ENCODE data around the gene EMILIN2. TPM values are rescaled to one million over a fixed set of nuclear protein-coding genes. Genes with fewer than 3 reads are reported as not detected.
A peak's percentile ranks its signal among the peaks of the same experiment; 100 is the strongest.

The EMILIN2 gene
- polyA plus RNA-seq, 4 donors: 12.4 to 34.8 (median 14.4) TPM

DNA sequence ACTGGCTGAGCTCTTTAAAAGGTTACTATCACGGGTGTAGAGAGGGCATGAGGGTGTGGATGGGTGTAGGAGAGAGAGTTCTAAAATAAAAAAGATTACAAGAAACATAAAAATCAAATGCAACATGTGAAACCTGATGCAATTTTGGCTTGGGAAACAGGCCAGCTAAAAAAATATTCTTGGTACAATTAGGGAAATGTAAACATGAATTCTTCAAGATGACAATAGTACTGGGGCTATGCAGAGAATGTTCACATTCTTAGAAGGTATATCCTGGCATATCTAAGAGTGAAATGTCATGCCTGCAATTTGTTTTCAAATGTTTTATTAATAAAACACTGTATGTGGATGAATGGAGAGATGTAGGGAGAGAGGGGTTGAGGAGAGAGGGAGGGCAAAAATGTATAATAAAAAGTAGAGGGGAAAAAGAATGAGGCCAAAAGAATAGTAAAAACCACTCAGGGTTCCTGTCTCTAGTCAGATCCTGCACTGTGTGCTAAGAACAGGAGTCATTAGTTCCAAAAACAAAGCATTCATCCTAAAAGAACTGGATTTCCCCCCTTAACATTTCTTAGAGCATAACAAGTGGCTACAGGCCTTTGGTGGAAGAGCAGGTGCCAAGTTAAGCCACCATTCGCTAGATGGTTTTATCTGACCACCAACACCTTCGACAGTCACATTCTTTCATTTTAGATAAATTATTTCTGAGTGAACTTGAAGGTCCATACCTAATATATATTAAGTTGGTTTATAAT is 88.8 kb downstream of the EMILIN2 start:
- DNase-seq (ENCODE audit: low read depth in 4 of 4, low spot score in 3 of 4): no peak

DNA sequence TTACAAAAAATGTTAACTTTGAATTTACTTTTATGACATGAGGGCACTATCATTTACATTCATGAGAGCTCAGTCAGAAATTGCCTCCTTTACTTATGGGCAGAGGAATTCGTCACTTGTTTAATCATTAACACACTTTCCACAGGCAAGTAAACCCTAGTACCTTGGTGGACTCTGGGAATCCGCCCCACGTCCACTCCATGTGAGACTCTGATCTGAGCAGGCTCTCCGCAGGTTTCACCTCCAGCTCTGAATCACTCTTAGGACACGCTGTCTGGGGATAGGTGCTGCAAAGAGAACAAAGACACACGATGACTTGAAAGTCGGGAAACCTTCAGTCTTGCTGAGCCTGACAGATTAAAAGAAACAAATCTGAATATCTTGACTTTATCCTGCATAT is 92.5 kb downstream of the EMILIN2 start:
- peak in 2 of 4 donors; percentile 48 to 60 for DNase-seq (ENCODE audit: low read depth in 4 of 4, low spot score in 3 of 4)

DNA sequence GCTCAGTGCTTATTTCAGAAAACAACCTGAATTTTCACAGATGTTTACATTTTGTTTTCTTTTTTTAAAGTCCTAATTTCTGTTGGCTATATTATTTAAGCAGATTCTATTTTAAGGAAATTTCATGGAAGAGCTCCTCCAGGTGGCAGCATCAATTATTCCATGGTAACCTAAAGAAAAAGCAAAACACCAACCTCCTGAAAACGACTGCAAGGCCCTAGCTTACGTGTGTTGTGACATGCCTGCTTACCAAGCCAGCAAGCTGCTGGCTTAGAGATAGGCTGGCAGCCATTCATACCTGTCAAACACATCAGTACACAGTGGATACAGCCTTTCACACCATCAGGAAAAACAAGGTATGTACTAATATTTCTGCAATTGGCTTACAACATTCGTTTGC is 101.2 kb downstream of the EMILIN2 start:
- no peak for DNase-seq (ENCODE audit: low read depth in 4 of 4, low spot score in 3 of 4)

DNA sequence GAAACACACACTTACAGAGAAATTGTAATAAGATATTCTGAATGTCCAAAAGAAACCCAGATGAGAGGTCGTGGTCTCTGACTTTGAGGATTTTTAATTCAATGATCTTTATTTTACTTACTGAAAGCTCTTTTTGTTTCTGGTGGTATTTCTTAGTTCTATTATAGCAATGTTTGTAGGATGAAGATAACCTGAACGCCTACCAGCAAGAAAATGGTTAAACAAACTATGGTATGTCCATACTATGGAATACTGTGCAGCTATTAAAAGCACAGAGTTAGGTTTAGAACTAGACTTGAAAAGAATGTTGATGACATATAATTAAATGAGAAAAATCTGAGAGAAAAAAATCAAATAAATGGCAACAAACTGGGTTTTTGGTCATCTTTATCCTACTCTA is 105.8 kb downstream of the EMILIN2 start:
- no peak for DNase-seq (ENCODE audit: low read depth in 4 of 4, low spot score in 3 of 4)

DNA sequence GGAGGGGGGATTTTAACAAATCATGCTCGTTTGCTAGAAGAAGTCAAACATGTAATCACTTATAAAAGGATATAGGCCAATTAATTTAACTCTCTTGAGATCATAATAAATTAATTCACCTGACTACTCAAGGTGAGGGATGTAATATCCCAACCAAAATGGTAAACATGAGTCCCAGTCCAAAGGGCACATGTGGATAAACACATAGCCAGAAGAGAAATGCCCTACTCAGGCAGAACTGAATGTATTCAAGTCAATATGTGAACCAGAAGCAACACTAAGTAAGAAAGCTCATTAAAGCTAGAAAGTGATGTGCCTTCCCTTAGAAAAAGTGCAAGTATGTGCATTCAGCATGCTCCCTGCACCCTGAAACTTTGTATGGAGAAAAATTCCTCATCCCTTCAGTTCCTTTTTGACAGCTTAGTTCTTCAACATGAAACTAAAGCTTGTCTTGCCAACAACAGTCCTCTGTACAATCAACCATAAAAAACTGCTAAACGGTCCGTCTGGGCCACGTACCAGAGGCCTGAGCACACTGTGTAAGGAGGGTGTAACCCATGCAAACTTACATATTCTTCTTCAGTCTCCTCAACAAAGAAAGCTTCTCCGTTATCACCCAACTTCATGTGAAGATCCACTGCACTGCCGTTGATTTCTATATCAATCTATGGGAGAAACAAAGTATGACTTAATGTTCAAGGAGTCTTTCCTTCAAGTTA is 107.3 kb downstream of the EMILIN2 start:
- DNase-seq (ENCODE audit: low read depth in 4 of 4, low spot score in 3 of 4): no peak

DNA sequence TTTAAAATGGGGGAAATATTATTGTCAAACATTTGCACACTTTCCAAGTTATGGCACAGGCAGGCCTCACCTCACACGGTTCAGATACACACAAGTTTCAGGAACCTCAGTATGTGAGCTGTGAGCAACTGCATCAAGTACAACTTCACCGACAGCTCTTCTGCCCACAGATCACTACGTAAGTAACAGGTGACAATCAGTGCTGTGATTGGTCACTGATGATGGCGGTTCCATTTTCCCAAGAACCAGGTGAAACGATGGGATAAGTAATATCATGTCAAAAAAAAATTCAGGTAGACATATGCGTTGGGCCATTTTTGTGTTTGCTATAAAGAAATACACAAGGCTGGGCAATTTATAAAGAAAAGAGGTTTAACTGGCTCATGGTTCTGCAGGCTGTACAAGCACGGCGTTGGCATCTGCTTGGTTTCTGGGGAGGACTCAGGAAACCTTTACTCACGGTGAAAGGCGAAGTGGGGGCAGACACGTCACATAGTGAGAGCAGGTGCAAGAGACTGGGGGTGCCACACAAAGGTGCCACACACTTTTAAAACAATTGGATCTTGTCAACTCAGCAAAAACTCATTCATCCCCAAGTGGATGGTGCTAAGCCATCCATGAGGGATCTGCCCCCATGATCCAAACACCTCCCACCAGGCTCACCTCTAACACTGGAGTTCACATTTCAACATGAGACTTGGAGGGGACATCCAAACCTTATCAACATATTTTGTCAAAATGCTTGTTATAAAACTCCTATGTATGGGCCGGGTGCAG is 108.3 kb downstream of the EMILIN2 start:
- DNase-seq (ENCODE audit: low read depth in 4 of 4, low spot score in 3 of 4): no peak

DNA sequence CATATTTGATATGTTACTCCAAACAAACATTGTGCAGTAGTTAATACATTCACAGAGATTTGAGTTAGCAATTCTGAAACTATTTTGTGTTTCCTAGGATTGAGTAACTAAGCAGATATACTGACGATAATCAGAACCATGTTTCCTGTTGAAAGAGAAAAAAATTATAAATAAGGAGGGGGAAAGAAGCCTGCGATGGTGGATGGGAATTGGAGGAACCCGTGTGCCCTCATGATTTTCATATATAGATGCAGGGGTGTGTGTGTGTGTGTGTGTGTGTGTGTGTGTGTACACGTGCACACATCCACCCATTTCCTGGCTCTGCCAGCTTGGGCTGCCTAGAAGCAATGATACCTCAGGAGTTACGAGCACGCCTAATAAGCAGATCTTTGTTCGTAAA is 109.2 kb downstream of the EMILIN2 start:
- no peak for DNase-seq (ENCODE audit: low read depth in 4 of 4, low spot score in 3 of 4)

DNA sequence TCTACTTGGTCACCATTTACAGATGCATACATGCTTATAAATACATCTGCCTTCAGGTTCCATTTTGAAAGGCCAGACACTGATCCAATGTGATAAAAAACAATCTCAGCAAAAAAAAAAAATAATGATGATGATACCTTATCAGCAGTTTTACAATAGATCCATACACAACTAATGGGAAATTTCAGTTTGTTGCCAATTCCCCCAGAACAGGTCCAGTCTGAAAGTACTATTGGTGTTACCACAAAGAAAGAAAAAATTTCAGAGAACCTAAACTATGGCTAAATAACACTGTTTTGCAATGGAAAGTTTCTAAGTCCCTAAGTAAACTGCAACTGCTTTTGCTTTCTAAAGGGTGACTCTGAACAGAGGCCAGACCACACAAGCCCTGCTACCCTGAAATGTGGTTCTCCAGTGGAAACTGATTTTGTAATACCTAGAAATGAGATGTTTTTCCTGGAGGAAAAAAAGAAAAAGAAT is 112.1 kb downstream of the EMILIN2 start:
- DNase-seq (ENCODE audit: low read depth in 4 of 4, low spot score in 3 of 4): no peak

DNA sequence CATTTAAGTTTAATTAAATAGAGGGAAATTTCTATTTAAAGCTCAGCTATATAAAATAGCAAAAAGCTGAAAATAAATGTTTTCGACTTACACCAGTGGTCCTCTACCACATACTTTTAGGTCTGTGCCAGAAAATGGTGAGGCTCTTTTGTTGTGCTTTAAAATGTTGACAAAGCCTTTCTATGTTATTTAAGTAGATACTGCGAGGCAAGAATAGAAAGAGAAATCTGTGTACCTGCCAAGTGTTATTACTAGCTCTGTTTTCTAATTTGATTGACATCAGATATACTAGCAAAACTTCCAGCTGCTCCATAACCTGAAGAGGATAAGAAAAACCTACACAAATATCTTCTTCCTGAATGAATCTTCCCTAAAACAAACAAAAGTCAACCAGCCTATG is 112.5 kb downstream of the EMILIN2 start:
- DNase-seq (ENCODE audit: low read depth in 4 of 4, low spot score in 3 of 4): no peak

DNA sequence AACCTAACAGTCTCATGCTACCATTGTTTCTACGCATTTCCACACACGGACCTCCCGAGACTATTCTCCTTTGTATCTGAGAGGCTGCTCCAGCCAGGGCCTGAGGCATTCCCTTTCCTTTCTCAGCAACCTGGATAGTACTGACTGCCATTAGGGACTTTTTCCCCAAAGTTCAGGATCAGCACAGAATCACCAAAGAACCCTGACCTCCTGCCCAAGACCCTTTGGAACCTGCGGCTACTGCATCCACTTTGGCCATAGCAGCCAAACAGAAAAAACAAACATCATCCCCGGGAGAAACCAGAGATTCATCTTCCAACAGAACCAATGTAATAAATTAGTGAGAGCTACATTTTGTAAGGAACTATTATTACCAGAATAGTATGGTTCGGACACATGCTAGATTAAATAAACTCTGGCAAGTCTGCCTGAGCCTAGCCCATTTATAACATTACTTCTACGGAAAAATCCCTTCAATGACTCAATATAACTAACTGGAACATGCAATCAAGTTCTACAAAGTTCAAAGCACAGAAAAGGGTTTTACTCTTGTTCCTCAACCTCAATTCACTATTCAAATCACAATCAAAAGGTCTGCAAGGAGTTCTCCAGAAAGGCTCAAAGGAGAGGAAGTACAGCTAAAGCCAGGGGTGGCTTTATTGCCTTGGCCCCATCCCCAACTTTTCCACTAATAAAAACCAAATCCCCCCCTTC is 114.3 kb downstream of the EMILIN2 start:
- DNase-seq (ENCODE audit: low read depth in 4 of 4, low spot score in 3 of 4): no peak

DNA sequence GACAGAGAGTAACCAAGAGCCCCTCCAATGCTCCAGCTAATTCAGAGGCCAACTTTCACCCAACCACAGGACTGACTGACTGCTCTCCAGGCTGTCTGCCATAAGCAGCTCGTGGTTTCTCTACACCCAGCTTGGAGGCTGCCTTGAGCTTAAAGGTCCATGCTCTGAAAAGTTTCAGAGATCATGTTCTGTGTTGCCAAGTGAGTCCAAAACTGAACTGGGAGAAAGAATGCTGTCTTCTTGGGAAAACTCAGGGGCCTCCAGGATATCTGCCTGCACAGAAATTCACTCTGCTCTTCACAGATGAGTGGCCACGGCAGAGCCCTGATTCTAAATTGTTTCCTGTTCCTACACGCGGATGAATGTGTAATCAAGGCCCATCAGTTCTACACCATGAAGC is 115.0 kb downstream of the EMILIN2 start:
- DNase-seq (ENCODE audit: low read depth in 4 of 4, low spot score in 3 of 4): no peak

DNA sequence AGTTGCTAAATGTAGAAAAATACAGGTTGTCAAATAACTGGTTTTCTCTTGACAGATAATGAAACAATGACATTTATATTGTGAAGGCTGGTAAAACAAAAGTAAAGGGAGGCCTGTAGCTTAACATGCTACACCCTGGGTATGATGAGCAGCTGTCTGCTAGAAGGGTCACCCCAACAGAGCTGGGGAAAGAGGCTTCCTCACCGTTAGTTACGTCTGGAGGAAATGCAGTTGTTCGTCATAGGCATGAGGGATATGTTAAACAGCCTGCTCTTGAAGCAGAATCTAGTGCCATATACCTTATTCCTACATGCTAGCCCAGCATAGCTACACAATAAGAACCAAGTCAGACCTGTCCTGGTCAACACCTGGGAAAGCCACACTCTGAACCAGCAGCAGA is 116.2 kb downstream of the EMILIN2 start:
- no peak for DNase-seq (ENCODE audit: low read depth in 4 of 4, low spot score in 3 of 4)

DNA sequence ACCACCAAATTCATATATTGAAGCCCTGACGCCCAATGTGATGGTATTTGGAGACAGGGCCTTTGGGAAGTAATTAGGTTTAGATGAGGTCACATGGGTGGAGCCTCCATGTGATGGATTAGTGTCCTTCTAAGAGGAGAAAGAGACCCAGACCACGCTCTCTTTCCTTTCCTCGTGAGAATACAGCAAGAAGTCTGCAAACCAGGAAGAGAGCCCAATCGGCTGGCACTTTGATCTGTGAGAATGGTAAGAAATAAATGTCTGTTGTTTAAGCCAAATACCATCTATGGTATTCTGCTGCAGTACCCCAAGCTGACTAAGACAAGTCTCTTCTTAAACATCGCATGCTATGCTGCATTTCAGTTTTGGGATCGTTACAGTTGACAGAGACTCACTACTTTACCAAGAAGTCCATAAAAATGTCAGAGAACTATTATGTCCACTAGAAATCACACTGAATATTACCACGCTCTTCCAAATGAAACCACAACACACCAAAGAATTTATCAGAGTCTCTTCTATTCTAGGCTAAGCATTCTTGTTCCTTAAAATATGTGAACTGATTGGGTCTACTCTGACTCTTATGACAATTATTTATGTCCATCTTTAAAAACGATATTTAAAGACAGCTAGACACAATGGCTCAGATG is 117.7 kb downstream of the EMILIN2 start:
- DNase-seq (ENCODE audit: low read depth in 4 of 4, low spot score in 3 of 4): no peak

Other genes with a start within 250 kb of the EMILIN2 start
- 10 to 100 TPM; 57.4 to 68.5 (median 64.2) TPM for gene SMCHD1, start 191.3 kb upstream of the EMILIN2 start, polyA plus RNA-seq (ENCODE audit: insufficient read length in 4 of 4)
- 10 to 100 TPM; 38.5 to 42.0 (median 39.7) TPM for gene LPIN2, start 166.1 kb downstream of the EMILIN2 start, polyA plus RNA-seq (ENCODE audit: insufficient read length in 4 of 4)